HG02759 (cell line): Measurements from ENCODE around the gene GALNT8.
"Not testable (repeated sequence)": the region's sequence is repeated elsewhere in the genome, so short reads cannot be mapped to it uniquely, and the experiment has no call there.

Experiments used
- ATAC-seq: cut with Tn5 transposase; IDR thresholded peaks from one replicate; pipeline ENCODE4 v1.9.1; 2021; ENCODE audit warnings: mild to moderate bottlenecking, moderate library complexity; ENCODE audit not compliant: unreplicated experiment

GALNT8 gene, protein sequence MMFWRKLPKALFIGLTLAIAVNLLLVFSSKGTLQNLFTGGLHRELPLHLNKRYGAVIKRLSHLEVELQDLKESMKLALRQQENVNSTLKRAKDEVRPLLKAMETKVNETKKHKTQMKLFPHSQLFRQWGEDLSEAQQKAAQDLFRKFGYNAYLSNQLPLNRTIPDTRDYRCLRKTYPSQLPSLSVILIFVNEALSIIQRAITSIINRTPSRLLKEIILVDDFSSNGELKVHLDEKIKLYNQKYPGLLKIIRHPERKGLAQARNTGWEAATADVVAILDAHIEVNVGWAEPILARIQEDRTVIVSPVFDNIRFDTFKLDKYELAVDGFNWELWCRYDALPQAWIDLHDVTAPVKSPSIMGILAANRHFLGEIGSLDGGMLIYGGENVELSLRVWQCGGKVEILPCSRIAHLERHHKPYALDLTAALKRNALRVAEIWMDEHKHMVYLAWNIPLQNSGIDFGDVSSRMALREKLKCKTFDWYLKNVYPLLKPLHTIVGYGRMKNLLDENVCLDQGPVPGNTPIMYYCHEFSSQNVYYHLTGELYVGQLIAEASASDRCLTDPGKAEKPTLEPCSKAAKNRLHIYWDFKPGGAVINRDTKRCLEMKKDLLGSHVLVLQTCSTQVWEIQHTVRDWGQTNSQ

DNA sequence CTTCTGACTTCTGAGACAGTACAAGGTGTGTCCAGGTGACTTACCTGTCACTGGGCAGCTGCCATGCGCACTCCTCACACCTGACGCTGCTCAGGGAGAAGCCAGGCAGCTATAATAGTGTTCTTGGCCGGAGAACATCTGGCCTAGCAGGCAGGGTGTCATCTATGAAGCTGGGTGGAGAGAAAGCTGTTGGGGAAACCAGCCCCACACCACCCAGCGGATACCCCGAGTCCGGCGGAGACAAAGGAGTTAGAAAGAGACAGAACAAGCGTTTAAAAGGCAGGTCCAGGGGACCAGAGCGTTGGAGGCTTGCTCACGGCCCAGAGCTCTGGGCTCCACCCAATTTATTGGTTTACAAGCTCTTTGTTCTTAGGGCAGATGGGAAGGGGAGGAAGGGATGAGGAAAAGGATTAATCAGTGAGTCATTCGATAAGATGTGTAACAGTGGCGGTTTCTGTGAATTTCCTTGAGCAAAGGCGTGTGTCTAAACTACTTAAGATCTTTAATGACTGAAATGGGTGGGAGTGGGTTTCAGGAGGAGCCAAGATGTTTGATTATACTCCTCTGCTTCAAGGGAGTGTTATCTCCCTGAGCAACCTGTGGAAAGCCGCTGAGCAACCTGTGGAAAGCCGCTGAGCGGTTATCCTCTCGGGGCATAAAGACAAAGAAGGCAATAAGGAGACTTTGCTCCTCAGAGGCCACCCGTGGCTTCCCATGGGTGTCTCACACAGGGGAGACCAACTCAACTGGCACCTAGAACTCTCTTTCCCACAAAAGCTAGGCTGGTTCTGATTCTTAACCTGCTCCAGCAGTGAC, at the start of gene GALNT8:
Gene GALNT8, plus strand, starts transcription at position 580 of the 816 bp plus-strand sequence. CDS start 278 bp downstream, outside the sequence.
- no peak for ATAC-seq

DNA sequence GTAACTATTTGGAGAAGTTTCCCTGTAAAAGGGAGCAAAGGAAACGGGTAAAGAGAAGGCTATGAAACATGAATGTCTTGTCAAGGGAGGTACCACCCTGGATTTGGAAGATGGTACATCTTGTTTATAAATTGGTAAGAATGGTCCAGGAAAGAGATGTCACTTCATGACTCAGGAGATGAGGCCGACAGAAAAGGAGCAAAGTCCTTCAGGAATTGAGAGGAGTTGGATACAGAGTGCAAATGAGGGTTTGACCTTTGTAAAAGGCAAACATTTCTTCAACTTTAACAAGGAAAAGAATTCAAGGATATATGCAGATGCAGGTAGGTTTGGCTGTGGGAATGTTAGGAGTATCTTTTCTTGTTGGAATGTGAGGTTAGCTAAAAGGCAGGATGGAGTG, 40.5 kb upstream of the GALNT8 start:
- ATAC-seq: no peak

DNA sequence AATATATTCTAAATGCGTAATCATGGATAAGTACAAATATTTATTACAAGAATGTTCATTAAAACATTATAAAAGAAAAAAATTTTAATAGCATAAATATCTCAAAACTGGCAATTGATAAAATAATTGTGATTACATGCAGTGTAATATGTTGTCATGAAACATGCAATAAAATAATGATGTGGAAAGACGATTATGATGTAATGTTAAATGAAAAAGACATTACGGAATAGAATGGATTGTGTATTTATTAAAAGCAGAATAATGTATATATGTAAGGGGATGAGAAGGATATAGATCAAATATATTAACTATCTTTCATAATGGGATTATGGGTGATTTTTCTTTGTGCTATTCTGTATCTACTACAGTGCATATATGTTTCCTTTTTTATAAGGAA, 38.5 kb upstream of the GALNT8 start:
- no peak for ATAC-seq

DNA sequence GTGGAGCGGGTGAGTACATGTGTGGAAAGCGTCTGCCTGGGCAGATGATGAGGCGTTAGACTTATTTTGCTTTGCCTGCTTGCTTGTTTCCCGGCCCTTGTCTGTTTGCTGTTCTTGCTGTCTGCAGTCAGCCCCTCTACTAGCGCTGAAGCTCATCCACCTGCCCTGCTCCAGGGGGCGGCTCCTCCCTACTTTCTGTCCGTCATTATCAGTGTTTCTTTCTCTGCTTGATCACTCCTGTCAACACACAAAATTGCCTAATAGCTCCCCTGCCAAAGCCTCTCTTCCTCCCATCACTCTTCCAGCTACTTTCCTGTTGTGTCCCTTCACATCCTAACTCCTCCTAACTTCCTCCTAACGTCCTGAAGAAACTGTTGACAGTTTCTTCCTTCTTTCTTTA, 34.9 kb upstream of the GALNT8 start:
- ATAC-seq: no peak

DNA sequence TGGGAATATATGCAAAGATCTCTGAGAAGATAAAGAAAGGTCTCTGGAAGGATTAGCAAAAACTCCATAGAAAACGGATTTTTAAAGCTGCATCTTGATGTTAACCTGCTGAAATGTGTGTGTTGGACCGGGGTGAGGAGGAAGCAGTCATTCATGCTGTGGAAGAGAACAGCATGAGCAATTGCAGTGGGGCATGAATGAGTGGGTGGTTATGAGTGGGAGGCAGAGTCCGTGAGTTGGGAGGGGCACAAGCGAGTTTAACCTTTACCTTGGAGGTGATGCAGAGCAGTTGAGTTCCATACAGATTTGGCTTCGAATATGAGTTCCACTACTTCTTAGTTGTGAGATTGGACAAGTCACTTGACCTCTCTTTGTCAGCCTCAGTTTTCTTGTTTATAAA, 29.4 kb upstream of the GALNT8 start:
- ATAC-seq: no peak

DNA sequence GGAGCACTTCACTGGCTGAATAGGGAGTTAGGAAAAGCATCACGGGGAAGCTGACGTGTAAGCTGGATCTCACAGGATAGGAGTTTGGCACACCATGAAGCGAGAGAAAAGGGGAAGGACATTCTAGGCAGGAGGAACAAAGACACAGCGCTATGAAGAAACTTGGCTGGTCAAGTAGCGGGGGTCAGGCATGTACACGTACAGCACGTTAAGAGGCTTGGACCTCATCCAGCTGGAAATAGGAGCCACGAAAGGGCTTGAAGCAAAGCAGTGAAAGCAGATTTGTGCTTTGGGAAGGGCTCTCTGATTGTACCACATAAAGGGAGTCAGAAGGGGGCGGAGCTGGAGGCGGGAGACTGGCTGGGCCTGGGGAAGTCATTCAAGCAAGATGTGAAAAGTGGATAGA, 19.6 kb upstream of the GALNT8 start:
- no peak for ATAC-seq

DNA sequence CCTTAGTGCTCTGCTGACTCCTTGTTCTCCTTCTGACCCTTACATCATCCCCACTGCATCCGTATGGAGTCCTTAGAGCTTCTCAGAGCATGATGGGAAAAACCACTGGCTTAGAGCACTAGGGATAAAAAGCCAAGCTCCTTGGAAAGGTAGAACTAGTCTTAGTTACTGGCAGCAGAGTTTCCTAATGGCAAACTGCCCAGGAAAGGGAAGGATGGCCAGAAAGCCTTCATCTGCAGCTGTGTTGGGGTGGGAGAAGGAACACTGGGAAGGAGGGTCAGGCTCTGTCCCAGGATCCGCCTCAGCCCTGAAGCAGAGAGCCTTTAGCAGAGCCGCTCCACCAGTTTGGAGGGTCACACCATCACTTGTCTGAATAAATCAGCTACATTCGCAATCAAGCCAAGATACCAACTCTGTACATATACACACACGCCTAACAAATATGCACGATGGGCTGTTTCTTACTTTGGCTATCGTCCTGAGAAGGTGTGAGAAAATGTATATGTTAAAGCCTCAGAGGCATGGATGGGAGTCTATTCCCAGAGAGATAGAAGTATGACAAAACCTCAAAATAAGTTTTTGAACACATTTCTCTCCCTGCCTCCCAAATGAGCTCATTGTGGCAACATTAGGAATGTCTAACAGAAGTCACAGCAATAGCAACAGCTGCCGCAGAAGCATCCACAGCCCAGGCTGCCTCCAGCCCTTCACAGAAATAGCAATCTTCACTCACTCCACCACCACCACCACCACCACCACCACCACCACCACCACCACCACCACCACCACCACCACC, 18.6 kb upstream of the GALNT8 start:
- ATAC-seq: no peak

DNA sequence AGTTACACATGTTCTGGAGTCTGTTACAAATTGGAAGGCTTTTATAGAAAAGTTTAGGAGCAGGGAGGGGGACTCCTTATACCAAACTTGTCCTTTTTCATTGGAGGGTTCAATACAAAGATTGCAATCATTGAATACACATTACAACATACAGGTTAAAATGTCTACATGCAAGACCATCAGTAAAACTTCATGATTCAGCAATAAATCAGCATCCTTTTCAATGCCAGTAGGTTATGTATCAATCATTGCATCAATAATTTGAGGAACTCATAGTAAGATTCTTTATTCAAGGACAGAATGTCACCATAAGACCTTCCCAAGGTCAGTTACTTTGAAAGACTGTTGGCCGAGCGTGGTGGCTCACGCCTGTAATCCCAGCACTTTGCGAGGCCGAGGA, 16.5 kb upstream of the GALNT8 start:
- ATAC-seq: no peak

DNA sequence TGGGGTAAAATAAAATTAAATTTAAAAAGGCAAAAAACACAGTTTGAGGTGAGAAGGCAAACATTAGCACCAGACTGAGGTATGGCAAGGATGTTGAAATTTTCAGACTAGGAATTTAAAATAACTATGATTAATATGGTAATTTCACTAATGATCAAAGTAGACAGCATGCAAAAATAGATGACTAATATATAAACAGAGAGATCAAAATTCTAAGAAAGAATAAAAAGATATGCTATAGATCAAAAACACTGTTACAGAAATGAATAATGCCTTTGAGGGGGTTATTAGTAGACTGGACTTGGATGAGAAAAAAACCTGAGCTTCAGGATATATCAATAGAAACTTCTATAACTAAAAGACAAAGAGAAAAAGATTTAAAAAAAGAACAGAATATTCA, 14.4 kb upstream of the GALNT8 start:
- ATAC-seq: no peak

DNA sequence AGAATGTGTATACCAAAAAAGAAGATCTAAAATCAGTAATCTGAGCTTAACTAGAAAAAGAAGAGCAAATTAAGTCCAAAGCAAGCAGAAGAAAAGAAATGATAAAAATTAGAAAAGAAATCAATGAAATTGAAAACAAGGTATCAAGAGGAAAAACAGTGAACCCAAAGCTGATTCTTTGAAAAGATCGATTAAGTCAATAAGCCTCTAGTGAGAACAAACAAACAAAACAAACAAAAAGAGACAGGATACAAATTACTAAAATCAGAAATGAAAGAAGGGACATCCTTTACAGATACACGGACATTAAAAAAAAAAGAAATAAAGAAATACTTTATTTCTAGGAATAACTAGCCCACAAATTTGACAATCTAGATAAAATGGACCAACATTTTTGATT, 12.9 kb upstream of the GALNT8 start:
- no peak for ATAC-seq

DNA sequence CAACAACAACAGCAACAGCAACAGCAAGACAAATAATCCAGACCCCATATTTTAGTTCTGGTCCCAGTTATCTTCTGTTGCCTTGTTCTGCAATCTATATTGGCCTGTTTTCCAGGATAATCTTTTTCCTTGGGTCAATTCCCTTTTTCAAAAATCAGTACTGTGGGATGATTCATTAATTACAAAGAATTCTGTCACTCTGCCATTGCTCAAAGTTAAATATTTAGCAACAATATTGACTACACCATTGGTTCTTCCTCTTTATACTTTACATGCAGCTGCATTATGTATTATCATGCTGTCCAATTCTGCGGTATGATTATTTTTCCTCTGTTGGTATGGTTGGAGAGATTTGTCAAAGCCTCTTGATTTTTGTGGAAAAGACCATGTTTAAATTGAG, 10.1 kb upstream of the GALNT8 start:
- no peak for ATAC-seq

DNA sequence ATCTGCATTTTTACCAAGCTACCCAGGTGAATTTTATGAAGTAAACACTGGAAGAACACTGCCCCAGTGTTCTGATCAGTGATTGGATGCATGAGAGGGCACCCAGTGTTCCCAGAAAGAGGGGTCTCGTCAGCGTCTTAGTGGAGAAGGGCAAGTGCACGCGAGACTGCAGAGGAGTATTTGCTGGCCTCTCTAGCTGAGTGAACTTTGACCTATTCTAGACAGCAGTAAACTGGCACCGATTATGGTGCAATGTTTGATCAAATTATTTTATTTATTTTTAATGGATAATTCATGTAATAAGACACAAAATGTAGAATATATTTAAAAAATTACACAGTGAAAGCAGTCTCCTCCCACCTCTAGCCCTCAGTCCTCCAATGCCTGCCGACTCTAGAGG, 5.3 kb upstream of the GALNT8 start:
- no peak for ATAC-seq

DNA sequence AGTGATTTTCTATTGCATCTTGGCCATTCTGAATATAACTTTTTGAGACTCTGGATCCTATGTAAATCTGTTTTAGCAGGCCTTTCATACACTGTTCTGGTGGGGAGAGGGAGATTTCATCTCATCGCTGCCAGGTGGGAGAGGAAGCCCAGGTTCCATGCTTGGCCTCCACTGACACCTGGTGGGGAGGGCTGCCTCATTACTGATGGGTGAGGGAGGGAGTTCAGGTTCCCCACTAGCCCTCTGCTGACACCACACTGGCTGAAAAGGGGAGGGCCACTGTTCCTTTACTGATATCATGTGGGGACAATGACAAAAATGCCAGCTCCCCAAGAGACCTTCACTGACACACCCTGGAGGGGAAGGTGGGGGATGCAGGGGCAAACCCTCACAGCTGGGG, 2.4 kb upstream of the GALNT8 start:
- no peak for ATAC-seq

DNA sequence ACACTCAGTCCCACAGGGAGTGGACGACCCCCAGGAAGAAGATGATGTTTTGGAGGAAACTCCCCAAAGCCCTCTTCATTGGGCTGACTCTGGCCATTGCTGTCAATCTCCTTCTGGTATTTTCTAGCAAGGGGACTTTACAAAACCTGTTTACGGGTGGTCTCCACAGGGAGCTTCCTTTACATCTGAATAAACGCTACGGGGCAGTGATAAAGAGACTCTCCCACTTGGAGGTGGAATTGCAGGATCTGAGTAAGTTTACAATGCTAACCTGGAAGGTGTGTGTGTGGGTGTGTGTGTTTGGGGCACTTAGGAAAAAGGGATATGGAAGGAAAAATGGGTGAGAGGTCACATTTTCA, 416 bp downstream of the GALNT8 start:
- no peak for ATAC-seq

DNA sequence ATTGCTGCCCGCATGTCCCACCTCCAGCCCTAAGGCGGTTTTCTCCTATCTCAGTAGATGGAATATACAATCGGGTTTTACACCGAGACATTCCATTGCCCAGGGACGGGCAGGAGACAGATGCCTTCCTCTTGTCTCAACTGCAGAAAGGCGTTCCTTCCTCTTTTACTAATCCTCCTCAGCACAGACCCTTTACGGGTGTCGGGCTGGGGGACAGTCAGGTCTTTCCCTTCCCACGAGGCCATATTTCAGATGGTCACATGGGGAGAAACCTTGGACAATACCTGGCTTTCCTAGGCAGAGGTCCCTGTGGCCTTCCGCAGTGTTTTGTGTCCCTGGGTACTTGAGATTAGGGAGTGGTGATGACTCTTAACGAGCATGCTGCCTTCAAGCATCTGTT, 1.4 kb downstream of the GALNT8 start:
- ATAC-seq: not testable (repeated sequence)

DNA sequence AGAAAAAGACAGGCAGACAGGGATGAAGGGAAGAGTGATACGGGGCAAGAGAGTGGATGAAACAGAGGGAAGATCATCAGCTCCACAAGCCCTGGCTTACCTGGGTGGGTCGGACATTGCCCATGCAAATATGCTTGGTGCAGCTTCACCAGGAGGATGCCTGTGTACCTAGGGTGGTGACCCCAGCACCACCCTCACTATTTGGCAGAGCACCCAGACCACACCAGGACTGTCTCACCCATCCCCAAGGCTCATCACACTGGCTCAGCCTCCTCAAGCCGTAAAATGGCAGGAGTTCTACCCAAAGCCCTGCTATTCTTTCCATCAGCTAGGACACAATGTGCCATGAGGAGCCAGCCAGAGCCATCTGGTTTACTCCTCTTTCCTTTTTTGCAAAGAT, 3.0 kb downstream of the GALNT8 start:
- no peak for ATAC-seq

DNA sequence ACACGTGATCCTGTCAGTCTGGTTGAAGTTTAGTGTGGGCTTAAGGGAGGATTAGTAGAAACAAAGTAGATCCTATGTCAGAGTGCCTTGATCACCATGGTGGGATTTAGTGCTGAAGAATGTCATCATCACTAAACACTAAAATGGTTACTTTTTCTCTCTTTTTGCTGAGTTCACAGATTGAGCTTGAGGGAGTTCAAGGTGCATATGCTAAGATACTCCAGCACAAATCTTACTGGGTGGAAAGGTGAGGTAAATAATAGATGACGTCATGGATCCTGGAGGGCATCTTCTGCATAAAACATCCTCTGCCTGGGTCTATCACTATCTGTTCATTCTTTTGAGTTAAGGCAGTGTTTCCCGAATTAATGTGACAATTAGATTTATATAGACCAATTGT, 4.9 kb downstream of the GALNT8 start:
- no peak for ATAC-seq

DNA sequence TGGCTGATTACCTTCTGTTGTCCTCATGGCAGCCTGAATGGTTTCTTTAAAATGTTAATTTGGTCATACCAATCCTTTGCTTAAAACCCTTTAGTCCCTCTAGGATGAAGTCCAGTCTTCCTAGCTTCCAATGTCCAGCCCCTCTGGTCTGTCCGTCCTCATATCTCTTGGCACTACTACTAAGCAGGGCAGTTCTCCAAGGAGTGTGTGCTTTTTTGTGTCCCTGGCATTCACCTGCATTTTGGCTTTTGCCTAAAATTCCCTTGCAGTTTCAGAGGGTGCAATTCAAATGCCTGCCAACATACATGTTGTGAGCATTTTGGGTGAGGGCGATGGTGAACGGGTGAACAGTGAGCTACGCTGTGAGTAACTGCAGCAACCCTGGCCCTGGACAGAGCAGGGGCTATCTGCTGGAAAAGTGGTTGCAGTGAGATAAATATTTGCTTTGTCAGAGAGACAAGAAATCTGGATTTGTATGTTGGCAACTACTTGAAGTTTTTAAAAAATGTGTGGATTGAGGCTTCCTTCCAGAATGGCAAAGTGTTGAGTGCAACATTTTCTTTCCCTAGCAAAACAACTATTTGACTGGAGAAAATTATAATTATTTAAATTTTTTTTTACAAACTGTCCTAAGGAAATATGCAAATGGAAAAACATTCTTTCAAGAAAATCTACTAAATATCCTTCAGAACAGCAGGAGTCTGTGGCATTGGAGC, 14.6 kb downstream of the GALNT8 start:
- no peak for ATAC-seq

DNA sequence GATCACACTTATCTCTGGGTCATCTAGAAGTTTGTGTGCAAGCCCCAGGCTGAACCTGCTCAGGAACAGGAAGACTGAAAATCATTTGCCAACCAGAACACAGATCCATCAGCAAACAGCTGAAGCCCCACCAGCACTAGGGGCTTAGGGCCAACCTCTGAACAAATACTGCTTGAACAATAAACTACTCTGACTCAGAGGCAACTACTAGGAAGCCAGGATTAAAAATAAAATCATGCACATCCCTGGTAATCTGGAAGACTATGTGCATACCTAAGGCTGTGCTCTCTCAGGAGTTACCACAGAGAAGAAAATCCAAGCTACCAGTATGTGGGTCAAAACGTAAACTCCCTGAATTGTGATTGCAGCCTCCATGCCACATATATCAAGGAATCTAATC, 15.9 kb downstream of the GALNT8 start:
- ATAC-seq: no peak

DNA sequence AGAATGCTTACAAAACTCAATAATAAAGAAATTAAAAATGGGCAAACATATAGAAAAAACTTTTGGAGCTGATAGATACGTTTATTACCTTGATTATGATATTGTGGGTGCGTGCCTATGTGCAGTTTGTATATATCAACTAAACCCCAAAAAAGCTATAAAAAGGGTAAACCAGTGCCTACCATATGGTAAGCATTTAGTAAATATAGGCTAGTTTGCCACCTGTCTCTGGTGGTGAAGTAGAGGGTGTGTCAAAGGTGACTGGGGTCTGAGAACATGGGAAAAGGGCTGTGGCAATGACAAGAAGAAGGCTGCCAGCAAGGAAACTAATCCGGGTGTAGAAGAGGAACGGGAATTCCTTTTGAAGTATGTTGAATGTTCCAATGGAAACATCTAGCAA, 18.3 kb downstream of the GALNT8 start:
- ATAC-seq: no peak
